Activated T-helper 1 cell treated with anti-CD3 and anti-CD28 coated beads, Interleukin-12 subunit alpha, Interleukin-12 subunit beta, Interleukin-2, Interleukin-4 antibody, amounts not matched to agents 30 ng/mL and 10 ng/mL and 1 ng/mL, durations not matched to agents 14 hours and 24 hours and 36 hours (primary cell): ENCODE measurements around the gene IPP. TPM values are rescaled to one million over a fixed set of nuclear protein-coding genes. Genes with fewer than 3 reads are reported as not detected.
"Not testable (repeated sequence)": the region's sequence is repeated elsewhere in the genome, so short reads cannot be mapped to it uniquely, and the experiment has no call there.

ENCODE experiments used
- DNase-seq: peaks from one replicate; pipeline ENCODE4 v3.0.0; 2021; ENCODE audit warnings: low spot score
- H3K27ac Mint-ChIP-seq: one replicate; pipeline ENCODE4 v1.8.0; 2021; ENCODE audit warnings: mild to moderate bottlenecking, mixed read lengths
- H3K27me3 Mint-ChIP-seq: one replicate; pipeline ENCODE4 v1.8.0; 2022; ENCODE audit warnings: mild to moderate bottlenecking, moderate library complexity, mixed read lengths; ENCODE audit not compliant: insufficient read depth
- H3K36me3 Mint-ChIP-seq: one replicate; pipeline ENCODE4 v1.8.0; 2021; ENCODE audit warnings: low read depth, mixed read lengths
- H3K4me1 Mint-ChIP-seq: one replicate; pipeline ENCODE4 v1.8.0; 2021; ENCODE audit warnings: low read depth, mixed read lengths
- H3K4me3 Mint-ChIP-seq: one replicate; pipeline ENCODE4 v1.8.0; 2021; ENCODE audit warnings: mild to moderate bottlenecking, moderate library complexity, mixed read lengths
- H3K9me3 Mint-ChIP-seq: one replicate; pipeline ENCODE4 v1.8.0; 2021; ENCODE audit warnings: mixed read lengths
- intact Hi-C: fragments of 100-400 bp; cut with micrococcal nuclease; formaldehyde crosslinking; loops from one replicate; pipeline ENCODE4 v1.15.1; 2024
- total RNA-seq: library from RNA; stranded (reverse); gene quantifications from 2 replicates; pipeline ENCODE4 v1.2.3, GENCODE V29; 2022

Gene IPP
- total RNA-seq, 1 donor from 2014 or later, result 13.9 TPM

DNA sequence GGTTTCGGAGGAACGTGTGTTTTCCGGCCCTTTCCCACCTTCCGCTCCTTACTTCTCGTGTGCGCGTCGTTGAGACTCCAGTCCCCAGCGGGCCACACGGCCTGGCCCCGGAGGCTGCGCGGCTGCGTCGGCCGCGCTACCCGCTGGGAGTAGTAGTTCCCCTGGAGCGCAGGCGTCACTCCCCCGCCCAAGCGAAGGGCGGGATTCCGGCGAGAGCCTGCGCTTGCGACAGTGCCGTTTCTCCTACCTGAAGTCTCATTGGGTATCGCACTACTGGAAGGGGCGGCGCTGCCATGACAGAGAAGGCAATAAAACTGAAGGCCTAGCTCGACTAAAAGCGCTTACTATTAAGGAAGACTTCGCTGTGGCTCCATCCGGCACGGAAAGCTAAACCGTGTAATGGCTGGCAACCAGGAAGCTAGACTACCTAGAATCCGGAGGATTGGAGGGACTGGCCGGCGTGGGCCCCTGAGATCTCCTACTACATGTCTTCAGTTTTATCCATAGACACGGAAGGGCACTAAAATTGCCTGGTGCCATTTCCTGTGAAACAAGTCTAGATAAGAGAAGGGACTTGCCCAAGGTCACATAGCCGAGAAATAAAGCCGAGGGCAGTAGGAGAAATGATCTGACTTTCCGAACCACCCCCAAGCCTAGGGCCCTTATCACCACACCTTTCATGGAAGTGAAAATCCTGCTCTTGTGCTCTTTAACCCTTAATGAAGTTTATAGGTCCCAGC is 63.3 kb downstream of the IPP start:
- H3K27me3 Mint-ChIP-seq, result no peaks in the 10 kb centered on the region
- peak overlapping the region; percentile 99 for H3K27ac Mint-ChIP-seq
- intact Hi-C loops, result loop anchor here (1.0 to 10.0 kb wide), 17 partner anchors 32 to 1055 kb away; partner anchors contain the start of genes CCDC163, EIF2B3, KIF2C and LRRC41
- H3K4me3 Mint-ChIP-seq, result peak overlapping the region; percentile 99
- H3K4me1 Mint-ChIP-seq, result peaks cover 26% of the 10 kb centered on the region
- H3K9me3 Mint-ChIP-seq, result no peaks in the 10 kb centered on the region
- peaks cover 13% of the 10 kb centered on the region for H3K36me3 Mint-ChIP-seq
- peak; percentile 97 for DNase-seq

DNA sequence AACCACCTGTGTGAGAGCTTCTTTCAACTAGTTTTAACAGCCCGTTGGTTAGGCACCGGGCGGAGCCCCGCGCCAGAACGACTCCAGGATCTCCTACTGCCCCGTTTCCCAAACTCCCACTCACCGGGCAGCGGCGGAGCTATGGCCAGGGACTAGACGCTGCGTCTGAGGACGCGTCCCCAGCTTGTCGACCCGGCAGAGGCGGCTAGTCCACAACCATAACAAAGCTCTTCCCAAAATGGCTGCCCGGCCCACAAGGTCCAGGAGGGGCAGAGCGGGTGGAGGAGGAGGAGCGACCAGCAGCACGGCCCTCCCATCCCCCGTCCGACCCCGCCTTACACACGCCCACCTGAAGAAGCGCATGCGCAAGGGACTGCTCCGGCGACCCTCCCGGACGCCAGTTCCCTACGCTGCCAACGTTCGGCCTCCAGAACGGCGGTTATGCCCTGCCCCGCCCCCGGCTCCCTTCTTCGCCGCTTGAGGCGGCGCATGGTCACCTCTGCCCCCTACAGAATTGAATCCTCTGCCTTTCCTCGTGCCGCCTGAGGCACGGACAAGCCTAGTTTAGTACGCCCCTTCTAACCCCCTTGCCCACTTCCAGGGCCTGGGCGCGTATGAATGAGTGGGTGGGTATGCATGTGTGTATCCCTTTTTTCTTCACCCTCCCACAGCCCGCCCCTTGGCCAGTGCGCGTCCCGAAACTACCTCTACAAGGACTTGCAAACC is 64.0 kb downstream of the IPP start, which contains the start of gene GPBP1L1:
Gene GPBP1L1 (minus strand): TSS at position 246 of the 726 bp plus-strand sequence. CDS start 27,446 bp downstream, outside the sequence.
- Mint-ChIP-seq H3K4me3 (peak within 1 kb of the TSS; percentile 99), H3K36me3 (peaks cover 11% of the 10 kb centered on the region)
- peak; percentile 96 for DNase-seq

DNA sequence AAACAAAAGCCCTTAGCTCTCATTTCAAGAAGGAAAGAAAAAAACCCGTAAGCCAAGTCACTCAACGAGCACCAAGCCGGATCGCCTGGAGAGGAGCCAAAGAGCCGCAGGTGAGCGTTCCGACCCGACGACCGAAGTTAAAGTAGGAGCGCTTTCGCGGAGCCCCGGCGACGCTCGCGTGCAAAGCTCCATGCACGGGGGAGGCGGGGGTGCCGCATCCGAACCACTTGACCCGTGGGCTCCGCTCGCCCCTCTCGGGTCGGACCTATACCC is 64.5 kb downstream of the IPP start:
- intact Hi-C loops, result loop anchor here (1.0 to 10.0 kb wide), 18 partner anchors 31 to 1054 kb away; partner anchors contain the start of genes ARMH1, EIF2B3, IPP and KIF2C
- Mint-ChIP-seq H3K9me3 (no peaks in the 10 kb centered on the region), H3K36me3 (peaks cover 9% of the 10 kb centered on the region), H3K27ac (peak overlapping the region; percentile 99), H3K27me3 (no peaks in the 10 kb centered on the region), H3K4me3 (peak overlapping the region; percentile 99), H3K4me1 (peaks cover 36% of the 10 kb centered on the region)
- peak; percentile 38 for DNase-seq

More for the DNA sequence above, 64.0 kb downstream of the IPP start, which contains the start of gene GPBP1L1:
- intact Hi-C loops, result loop anchor here (1.0 to 10.0 kb wide), 23 partner anchors 32 to 1054 kb away; partner anchors contain the start of genes ARMH1, CCDC163, EIF2B3 and IPP
- Mint-ChIP-seq H3K9me3 (no peaks in the 10 kb centered on the region), H3K27ac (peak within 1 kb of the TSS; percentile 99), H3K4me1 (peaks cover 31% of the 10 kb centered on the region), H3K27me3 (no peaks in the 10 kb centered on the region)

DNA sequence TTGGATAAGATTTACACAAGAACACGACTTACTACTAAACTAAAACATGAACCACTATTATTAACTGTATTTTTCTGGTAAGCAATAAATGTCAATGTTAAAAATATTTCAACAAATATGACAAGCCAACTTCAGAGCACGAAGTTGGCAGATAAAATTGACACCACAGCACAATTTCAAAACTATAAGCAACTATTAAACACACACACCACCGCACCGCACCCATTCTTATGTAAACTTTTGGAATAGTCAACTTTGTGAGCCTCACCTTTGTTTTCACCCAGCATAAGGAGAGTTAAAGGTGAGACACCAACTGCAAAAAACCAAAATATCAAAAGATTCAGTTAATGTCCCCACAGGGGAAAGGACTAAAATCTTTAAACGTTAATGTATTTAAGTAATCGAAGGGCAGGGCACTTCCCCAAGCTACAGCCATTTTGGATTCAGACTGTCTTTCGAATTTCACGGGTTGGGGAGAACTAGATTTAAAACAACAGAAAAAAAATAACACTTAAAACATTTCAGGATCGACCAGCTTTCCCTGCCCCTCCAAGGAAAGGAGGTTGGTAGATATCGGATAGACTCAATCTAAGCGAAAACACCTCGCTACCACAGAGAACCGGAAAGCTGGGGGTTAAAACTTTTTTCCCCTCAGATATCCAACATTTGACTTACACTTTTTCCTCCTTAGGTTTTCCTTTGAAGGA is 65.0 kb downstream of the IPP start:
- Mint-ChIP-seq H3K36me3 (peaks cover 7% of the 10 kb centered on the region), H3K9me3 (no peaks in the 10 kb centered on the region), H3K4me1 (peaks cover 41% of the 10 kb centered on the region), H3K27me3 (no peaks in the 10 kb centered on the region), H3K4me3 (peak overlapping the region; percentile 99), H3K27ac (peak overlapping the region; percentile 99)
- no peak for DNase-seq
- intact Hi-C loops, result loop anchor here (1.0 to 10.0 kb wide), 18 partner anchors 31 to 1053 kb away; partner anchors contain the start of genes ARMH1, EIF2B3, IPP and KIF2C

DNA sequence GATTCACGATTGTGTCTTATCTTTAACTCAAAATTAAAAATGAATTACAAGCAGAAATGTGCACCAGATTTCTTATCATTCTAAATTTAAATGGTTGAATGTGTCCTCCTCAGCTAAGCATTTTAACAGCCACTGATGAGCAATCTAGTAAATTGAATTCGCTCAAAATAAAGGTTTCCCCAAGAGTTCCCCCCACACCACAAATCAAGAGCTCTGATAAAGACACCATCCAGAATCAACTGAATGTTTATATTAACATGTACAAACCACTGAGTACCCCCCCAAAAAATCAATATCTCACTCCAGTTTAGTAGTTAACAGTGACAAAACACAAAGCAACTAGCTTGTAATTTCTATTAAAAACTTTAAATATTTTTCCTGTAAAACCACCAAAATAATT is 66.1 kb downstream of the IPP start:
- DNase-seq, result no peak
- Mint-ChIP-seq H3K27me3 (no peaks in the 10 kb centered on the region), H3K9me3 (no peaks in the 10 kb centered on the region), H3K4me1 (peaks cover 42% of the 10 kb centered on the region), H3K4me3 (peak overlapping the region; percentile 99), H3K36me3 (peaks cover 7% of the 10 kb centered on the region), H3K27ac (no peak overlapping the region)
- intact Hi-C loops, result loop anchor here (10.0 kb wide), 1 partner anchor 700 kb away; the partner anchor contains the start of gene EIF2B3

DNA sequence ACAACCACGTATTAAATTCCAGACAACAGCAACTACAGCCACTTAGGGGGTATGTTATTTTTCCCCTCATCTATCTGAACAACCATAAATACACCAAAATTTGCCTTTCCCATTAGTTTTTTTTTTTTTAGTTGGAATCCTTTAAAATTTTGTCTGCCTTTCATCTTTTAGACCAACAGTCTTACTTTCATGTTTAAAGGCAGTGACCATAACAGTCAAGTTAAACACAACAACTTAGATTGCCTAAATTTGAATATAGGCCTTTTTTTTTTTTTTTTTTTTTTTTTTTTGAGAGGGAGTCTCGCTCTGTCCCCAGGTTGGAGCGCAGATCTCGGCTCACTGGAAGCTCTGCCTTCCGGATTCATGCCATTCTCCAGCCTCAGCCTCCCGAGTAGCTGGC is 67.5 kb downstream of the IPP start:
- H3K4me1 Mint-ChIP-seq, result peaks cover 47% of the 10 kb centered on the region
- H3K9me3 Mint-ChIP-seq, result no peaks in the 10 kb centered on the region
- peaks cover 1% of the 10 kb centered on the region for H3K36me3 Mint-ChIP-seq
- no peak for DNase-seq
- intact Hi-C loops, result loop anchor here (10.0 kb wide), 1 partner anchor 698 kb away; the partner anchor contains the start of gene EIF2B3
- no peaks in the 10 kb centered on the region for H3K27me3 Mint-ChIP-seq
- H3K4me3 Mint-ChIP-seq, result no peak overlapping the region
- H3K27ac Mint-ChIP-seq, result no peak overlapping the region

DNA sequence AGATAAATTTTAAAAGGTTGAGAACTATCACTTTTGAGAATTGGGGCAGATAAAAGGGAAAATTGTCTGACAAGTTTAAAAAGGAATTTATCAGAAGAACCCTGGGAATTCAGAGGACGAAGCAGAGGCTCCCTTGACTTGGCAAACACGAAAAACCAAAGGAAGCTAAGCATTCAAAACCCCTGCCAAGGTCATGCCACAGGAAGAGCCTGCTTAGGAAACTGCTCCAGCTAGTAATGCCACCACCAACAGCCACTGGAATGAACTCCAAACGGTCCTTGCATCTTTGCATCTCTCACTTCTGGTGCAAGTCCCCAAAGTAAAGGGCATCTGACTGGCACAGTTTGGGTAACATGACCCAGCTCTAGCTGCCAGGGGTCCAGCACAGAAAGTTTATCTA is 71.3 kb downstream of the IPP start:
- DNase-seq, result no peak
- Mint-ChIP-seq H3K36me3 (peaks cover 6% of the 10 kb centered on the region), H3K4me1 (peaks cover 32% of the 10 kb centered on the region), H3K27me3 (no peaks in the 10 kb centered on the region), H3K27ac (no peak overlapping the region), H3K9me3 (no peaks in the 10 kb centered on the region), H3K4me3 (no peak overlapping the region)
- intact Hi-C loops, result no loop called here

DNA sequence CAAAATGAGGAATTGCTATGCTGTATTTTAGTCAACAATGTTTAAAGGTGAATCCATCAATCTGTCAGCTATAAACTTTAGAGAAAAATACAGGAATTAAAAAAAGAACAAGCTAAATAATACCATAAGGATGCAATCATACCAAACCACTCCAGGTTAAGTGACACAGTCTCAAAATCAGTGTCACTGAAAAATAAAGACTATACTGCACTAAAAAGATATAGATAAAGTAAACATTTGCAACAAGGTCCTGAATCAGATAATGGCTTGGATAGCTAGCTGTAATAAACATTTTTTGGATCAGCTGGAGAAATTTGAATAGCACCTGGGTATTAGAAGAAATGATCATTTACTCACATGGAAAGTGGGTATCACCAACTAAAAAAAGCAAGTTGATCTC is 72.0 kb downstream of the IPP start:
- intact Hi-C loops, result no loop called here
- Mint-ChIP-seq H3K27me3 (no peaks in the 10 kb centered on the region), H3K4me3 (no peak overlapping the region), H3K9me3 (no peaks in the 10 kb centered on the region), H3K27ac (no peak overlapping the region), H3K4me1 (peaks cover 32% of the 10 kb centered on the region), H3K36me3 (peaks cover 6% of the 10 kb centered on the region)
- DNase-seq, result no peak

DNA sequence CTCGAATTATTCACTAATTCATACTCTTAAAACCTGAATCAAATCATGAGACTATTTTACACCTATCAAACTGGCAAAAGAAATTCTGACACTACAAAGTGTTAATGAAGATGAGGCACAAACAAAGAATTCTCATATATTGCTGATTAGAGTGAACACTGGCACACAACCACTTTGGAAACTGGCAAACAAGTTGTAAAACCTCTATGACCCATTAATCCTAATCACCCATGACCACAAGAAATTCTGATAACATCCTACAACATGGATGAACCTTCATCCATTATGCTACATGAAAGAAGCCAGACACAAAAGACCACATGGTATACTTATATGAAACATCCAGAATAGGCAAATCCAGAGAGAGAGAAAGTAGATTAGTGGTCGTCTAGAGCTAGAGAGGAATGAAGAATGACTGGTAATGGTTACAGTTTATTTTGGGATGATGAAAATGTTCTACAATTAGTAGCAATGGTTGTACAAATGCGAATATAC is 72.7 kb downstream of the IPP start:
- Mint-ChIP-seq H3K9me3 (no peaks in the 10 kb centered on the region), H3K4me1 (peaks cover 35% of the 10 kb centered on the region), H3K36me3 (peaks cover 8% of the 10 kb centered on the region), H3K27ac (no peak overlapping the region), H3K4me3 (no peak overlapping the region), H3K27me3 (no peaks in the 10 kb centered on the region)
- DNase-seq, result no peak
- intact Hi-C loops, result no loop called here

DNA sequence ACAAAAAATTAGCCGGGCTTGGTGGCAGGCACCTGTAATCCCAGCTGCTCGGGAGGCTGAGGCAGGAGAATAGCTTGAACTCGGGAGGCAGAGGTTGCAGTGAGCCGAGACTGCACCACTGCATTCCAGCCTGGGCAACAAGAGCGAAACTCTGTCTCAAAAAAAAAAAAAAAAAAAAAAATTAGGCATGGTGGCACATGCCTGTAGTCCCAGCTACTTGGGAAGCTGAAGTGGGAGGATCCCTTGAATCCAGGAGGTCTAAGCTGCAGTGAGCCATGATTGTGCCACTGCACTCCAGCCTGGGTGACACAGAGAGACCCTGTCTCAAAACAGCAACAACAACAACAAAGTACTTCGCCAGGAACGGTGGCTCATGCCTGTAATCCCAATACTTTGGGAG is 73.9 kb downstream of the IPP start:
- DNase-seq, H3K27me3 Mint-ChIP-seq, intact Hi-C loops, H3K27ac Mint-ChIP-seq, H3K4me3 Mint-ChIP-seq, H3K9me3 Mint-ChIP-seq, H3K36me3 Mint-ChIP-seq: not testable (repeated sequence)
- H3K4me1 Mint-ChIP-seq, result peaks cover 27% of the 10 kb centered on the region

DNA sequence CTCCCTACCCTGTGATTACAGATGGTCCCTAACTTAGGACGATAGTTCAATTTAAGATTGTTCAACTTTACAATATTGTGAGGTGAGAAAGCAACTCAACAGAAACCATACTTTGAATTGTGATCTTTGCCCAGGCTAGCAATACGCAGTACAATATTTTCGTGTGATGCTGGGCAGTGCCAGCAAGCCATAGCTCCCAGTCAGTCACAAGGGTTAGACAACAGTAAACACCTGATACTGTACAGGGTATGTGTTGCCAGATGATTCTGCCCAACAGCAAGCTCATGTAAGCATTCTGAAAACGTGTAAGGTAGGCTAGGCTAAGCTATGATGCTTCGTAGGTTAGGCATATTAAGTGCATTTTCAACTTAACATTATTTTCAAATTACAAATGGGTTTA is 76.0 kb downstream of the IPP start:
- no peaks in the 10 kb centered on the region for H3K9me3 Mint-ChIP-seq
- H3K36me3 Mint-ChIP-seq, result peaks cover 8% of the 10 kb centered on the region
- H3K4me1 Mint-ChIP-seq, result peaks cover 25% of the 10 kb centered on the region
- DNase-seq, result no peak
- H3K27ac Mint-ChIP-seq, result no peak overlapping the region
- H3K27me3 Mint-ChIP-seq, result no peaks in the 10 kb centered on the region
- intact Hi-C loops, result no loop called here
- no peak overlapping the region for H3K4me3 Mint-ChIP-seq

DNA sequence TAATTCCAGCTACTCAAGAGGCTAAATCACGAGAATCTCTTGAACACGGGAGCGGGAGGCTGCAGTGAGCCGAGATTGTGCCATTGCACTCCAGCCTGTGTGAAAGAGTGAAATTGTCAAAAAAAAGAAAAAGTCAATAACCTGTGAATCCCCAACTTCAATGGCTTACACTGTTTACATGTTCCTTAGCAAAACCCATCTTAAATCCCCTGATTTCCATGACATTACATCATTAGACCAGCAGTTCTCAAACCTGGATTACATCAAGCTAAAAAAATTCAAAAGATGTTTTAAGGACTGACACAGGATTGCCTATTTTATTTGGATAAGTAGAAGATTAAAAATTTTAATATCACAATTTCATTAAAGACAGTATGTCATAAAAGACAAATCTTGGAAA is 76.5 kb downstream of the IPP start:
- DNase-seq, result no peak
- intact Hi-C loops, result no loop called here
- Mint-ChIP-seq H3K4me1 (peaks cover 20% of the 10 kb centered on the region), H3K4me3 (no peak overlapping the region), H3K27me3 (no peaks in the 10 kb centered on the region), H3K27ac (no peak overlapping the region), H3K36me3 (peaks cover 8% of the 10 kb centered on the region), H3K9me3 (no peaks in the 10 kb centered on the region)
